ENCODE results near the gene CRABP2. TPM values are rescaled to one million over a fixed set of nuclear protein-coding genes. Genes with fewer than 3 reads are reported as not detected.

CRABP2 gene
- total and polyA plus RNA-seq, 10 of the 15 experiments (the other 5 are each of a cell fraction or from before 2014, with no cell fraction given) = 0.21 to 1.3 (median 0.41) TPM

- TF ChIP-seq ZNF687 (IDR thresholded peaks at IDR 0.05) (peak; percentile 49), BRCA1 (IDR thresholded peaks at IDR 0.05; ENCODE audit: low read depth, low read length) (no peak), PAX5 (IDR thresholded peaks at IDR 0.05; ENCODE audit: borderline replicate concordance, low read depth, low read length) (no peak), CBX3 (IDR thresholded peaks at IDR 0.05; ENCODE audit: borderline replicate concordance, low read depth) (no peak), FOXK2 (IDR thresholded peaks at IDR 0.05) (no peak), TAF1 (IDR thresholded peaks at IDR 0.05; ENCODE audit: borderline replicate concordance, low read depth, low read length) (peak; percentile 48; the same call in 1 of the 2 replicates), SMARCA5 (IDR thresholded peaks at IDR 0.05) (no peak), CHD4 (IDR thresholded peaks at IDR 0.05) (no peak), POU2F2 (IDR thresholded peaks at IDR 0.05; ENCODE audit: borderline replicate concordance, low read depth, low read length) (no peak; the same call in 1 of the 3 replicates), RAD51 (IDR thresholded peaks at IDR 0.05) (0 out of 2 replicates have a peak, but pooled peaks have one; percentile 11), GATAD2B (conservative IDR thresholded peaks at IDR 0.05; ENCODE audit: low read depth) (peak; percentile 49; the same call in 1 of the 2 replicates), TARDBP (IDR thresholded peaks at IDR 0.05; ENCODE audit: borderline replicate concordance) (no peak), SIN3A (IDR thresholded peaks at IDR 0.05; ENCODE audit: low read depth, low read length) (peak; percentile 81), TCF3 (IDR thresholded peaks at IDR 0.05; ENCODE audit: borderline replicate concordance, insufficient read depth, low read depth, low read length) (0 out of 2 replicates have a peak, but pooled peaks have one; percentile 40), KAT2A (conservative IDR thresholded peaks at IDR 0.05; ENCODE audit: control insufficient read depth, low read depth, low read length) (no peak), USF1 (IDR thresholded peaks at IDR 0.05; ENCODE audit: borderline replicate concordance, extremely low read length, insufficient read depth, low read depth, low read length) (peak; percentile 63), BHLHE40 (IDR thresholded peaks at IDR 0.05; ENCODE audit: borderline replicate concordance in 1 of 2, low read depth in 2 of 2, low read length in 1 of 2) (peak; percentile 83 to 93), KDM1A (IDR thresholded peaks at IDR 0.05; ENCODE audit: borderline replicate concordance) (no peak), CBX5 (IDR thresholded peaks at IDR 0.05; ENCODE audit: low read depth) (no peak), NFIC (IDR thresholded peaks at IDR 0.05; ENCODE audit: low read depth, low read length) (no peak), E4F1 (IDR thresholded peaks at IDR 0.05; ENCODE audit: borderline replicate concordance, partially characterized antibody) (peak; percentile 68), BMI1 (IDR thresholded peaks at IDR 0.05; ENCODE audit: borderline replicate concordance) (no peak)
Observed at GRCh38 chr1:156751757-156752481, 46.5 kb upstream of the CRABP2 start (continued).

All from GM12878 (cell line).